HepG2 (cell line): Measurements from ENCODE around the gene POU5F1. TPM values are rescaled to one million over a fixed set of nuclear protein-coding genes. Genes with fewer than 3 reads are reported as not detected.
A peak's percentile ranks its signal among the peaks of the same experiment; 100 is the strongest.

Experiments
- ASH2L ChIP-seq: fragments of 300-600, 200-600 bp; sonication (generic); IDR thresholded peaks from 2 replicates; pipeline ENCODE4 v1.7.0; 2017; ENCODE audit warnings: low read depth, mild to moderate bottlenecking, moderate library complexity, mixed read lengths, low read length; ENCODE audit not compliant: insufficient read length
- BORCS8-MEF2B ChIP-seq: sonication (generic); formaldehyde crosslinking; IDR thresholded peaks from 2 replicates; pipeline ENCODE4 v1.8.0; 2022; ENCODE audit warnings: mild to moderate bottlenecking, missing genetic modification reagents
- NCOA5 ChIP-seq: sonication (generic); formaldehyde crosslinking; IDR thresholded peaks from 2 replicates; pipeline ENCODE4 v1.4.0; 2020; ENCODE audit warnings: missing genetic modification reagents
- RBFOX2 ChIP-seq: fragments of 200-400 bp; formaldehyde crosslinking; IDR thresholded peaks from 2 replicates; pipeline ENCODE4 v1.6.1; 2017; ENCODE audit warnings: low read depth, mild to moderate bottlenecking, low read length
- SMC3 ChIP-seq: IDR thresholded peaks from 2 replicates; pipeline ENCODE4 v1.6.1; 2011; ENCODE audit warnings: low read length, improper control_type of control experiment
- SOX13 ChIP-seq, 3 experiments: fragments of 450-650 bp in 1 of 3; sonication (generic) in 1 of 3; formaldehyde crosslinking in 1 of 3; IDR thresholded peaks in 2 of 3; conservative IDR thresholded peaks in 1 of 3; 2 replicates each; pipeline versions ENCODE4 v1.5.0 to v1.6.1; 2016 to 2020; ENCODE audit warnings: antibody characterized with exemption in 1 of 3, mild to moderate bottlenecking in 1 of 3, missing compliant biosample characterization in 1 of 3, missing genetic modification reagents in 1 of 3, moderate library complexity in 1 of 3
- SOX6 ChIP-seq, 2 experiments: fragments of 450-650 bp in 1 of 2; sonication (generic) in 1 of 2; formaldehyde crosslinking in 1 of 2; IDR thresholded peaks; 2 replicates each; pipeline versions ENCODE4 v1.4.0 to v1.6.1; 2017 to 2020; ENCODE audit warnings: antibody characterized with exemption in 1 of 2, mild to moderate bottlenecking in 1 of 2, missing genetic modification reagents in 1 of 2
- ZBTB20 ChIP-seq: sonication (generic); formaldehyde crosslinking; IDR thresholded peaks from 2 replicates; pipeline ENCODE4 v1.8.1; 2023; ENCODE audit warnings: missing genetic modification reagents, low read depth, mild to moderate bottlenecking, borderline replicate concordance
- ZMYM2 ChIP-seq: sonication (generic); formaldehyde crosslinking; IDR thresholded peaks from 2 replicates; pipeline ENCODE4 v1.8.0; 2022; ENCODE audit warnings: mild to moderate bottlenecking, missing genetic modification reagents
- ZNF335 ChIP-seq: sonication (generic); formaldehyde crosslinking; IDR thresholded peaks from 2 replicates; pipeline ENCODE4 v1.4.0; 2020; ENCODE audit warnings: missing genetic modification reagents
- polyA plus RNA-seq, 8 experiments: library from polyadenylated mRNA; depleted of rRNA in 3 of 8; stranded (reverse) in 7 of 8; unstranded in 1 of 8; fragments of >200 nt; fragmentation: Illumina TruSeq in 4 of 8; extraction: Trizol in 4 of 8; gene quantifications; 2 replicates each; pipeline versions ENCODE4 v1.2.1 to v1.2.3, GENCODE V29; 2011 to 2016; ENCODE audit warnings: low read depth in 4 of 8, missing spikeins in 1 of 8, mixed read lengths in 1 of 8; ENCODE audit not compliant: insufficient read depth in 1 of 8
- total RNA-seq, 5 experiments: library from RNA; depleted of rRNA; stranded (reverse); fragments of >200 nt; fragmentation: Illumina TruSeq; extraction: Trizol; gene quantifications; 2 replicates each; pipeline ENCODE4 v1.2.3, GENCODE V29; 2016; ENCODE audit warnings: low read depth in 1 of 5
- TF ChIP-seq, protein P1 (sequence below): sonication (generic); formaldehyde crosslinking; IDR thresholded peaks from 2 replicates; pipeline ENCODE4 v1.5.1; 2020; ENCODE audit warnings: mild to moderate bottlenecking, missing genetic modification reagents, borderline replicate concordance
- TF ChIP-seq, protein P2 (sequence below): sonication (generic); formaldehyde crosslinking; IDR thresholded peaks from 2 replicates; pipeline ENCODE4 v1.4.0; 2020; ENCODE audit warnings: mild to moderate bottlenecking, missing genetic modification reagents
- TF ChIP-seq, protein P3 (sequence below): sonication (generic); formaldehyde crosslinking; IDR thresholded peaks from 2 replicates; pipeline ENCODE4 v1.4.0; 2020; ENCODE audit warnings: missing genetic modification reagents
- TF ChIP-seq, protein P4 (sequence below), 2 experiments: sonication (generic) in 1 of 2; formaldehyde crosslinking in 1 of 2; IDR thresholded peaks; 2 replicates each; pipeline versions ENCODE4 v1.6.1 to v1.9.0; 2014 to 2022; ENCODE audit warnings: antibody characterized with exemption in 1 of 2, borderline replicate concordance in 1 of 2, inconsistent platforms in 1 of 2, low read depth in 1 of 2, missing genetic modification reagents in 1 of 2

POU5F1 gene
- total and polyA plus RNA-seq, 2 of the 13 experiments (the other 11 are each of a cell fraction or from before 2014, with no cell fraction given): 2.5 to 7.2 TPM

DNA sequence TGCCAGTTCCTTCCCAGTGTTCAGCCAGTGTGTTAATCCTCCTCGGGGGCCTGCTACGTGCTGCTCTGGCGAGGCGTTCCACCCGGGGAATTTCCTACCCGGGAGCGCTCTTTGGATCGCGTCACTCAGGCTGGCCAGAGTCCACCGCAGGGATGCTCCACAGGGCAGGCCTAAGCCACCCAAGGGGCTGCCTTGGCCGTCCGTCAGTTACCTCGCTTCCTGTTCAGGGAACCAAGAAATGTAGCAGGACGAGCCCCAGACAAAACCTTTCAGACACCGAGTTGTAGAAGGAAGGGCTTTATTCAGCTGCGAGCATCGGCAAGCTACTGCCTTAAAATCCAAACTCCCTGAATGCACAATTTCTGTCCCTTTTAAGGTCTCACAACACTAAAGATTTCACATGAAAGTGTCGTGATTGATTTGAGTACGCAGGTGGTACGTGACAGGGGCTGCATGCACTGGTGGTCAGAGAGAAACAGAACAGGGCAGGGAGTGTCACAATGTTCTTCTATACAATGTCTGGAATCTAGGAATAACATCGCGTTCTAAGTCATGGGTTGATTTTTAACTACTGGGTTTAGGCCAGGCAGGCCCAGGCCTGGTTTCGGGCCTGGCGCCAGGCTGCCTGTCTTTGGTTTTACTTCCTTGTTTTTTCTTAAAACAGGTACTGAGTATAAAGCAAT, 15.7 kb upstream of the POU5F1 start (continued):
- TF ChIP-seq ZNF335 (peak; percentile 80; the same call in 1 of the 2 replicates), BORCS8-MEF2B (CRISPR knock-in tag) (peak; percentile 75), SMC3 (no peak), SOX13 (IDR thresholded peaks at IDR 0.05) (peak; percentile 17; the same call in 1 of the 2 replicates), SOX13 (CRISPR knock-in tag; conservative IDR thresholded peaks at IDR 0.05 in 1 of 2, IDR thresholded peaks at IDR 0.05 in 1 of 2) (peak in 1 of 2 experiments; percentile 14; a peak in 1 of 4 replicates), SOX6 (IDR thresholded peaks at IDR 0.05) (no peak), SOX6 (CRISPR knock-in tag; IDR thresholded peaks at IDR 0.05) (peak; percentile 49; the same call in 1 of the 2 replicates), ASH2L (peak; percentile 61), RBFOX2 (peak; percentile 67), NCOA5 (CRISPR knock-in tag) (no peak), ZMYM2 (peak; percentile 81), ZBTB20 (peak; percentile 55; the same call in 1 of the 2 replicates)
- TF ChIP-seq, protein P1, sequence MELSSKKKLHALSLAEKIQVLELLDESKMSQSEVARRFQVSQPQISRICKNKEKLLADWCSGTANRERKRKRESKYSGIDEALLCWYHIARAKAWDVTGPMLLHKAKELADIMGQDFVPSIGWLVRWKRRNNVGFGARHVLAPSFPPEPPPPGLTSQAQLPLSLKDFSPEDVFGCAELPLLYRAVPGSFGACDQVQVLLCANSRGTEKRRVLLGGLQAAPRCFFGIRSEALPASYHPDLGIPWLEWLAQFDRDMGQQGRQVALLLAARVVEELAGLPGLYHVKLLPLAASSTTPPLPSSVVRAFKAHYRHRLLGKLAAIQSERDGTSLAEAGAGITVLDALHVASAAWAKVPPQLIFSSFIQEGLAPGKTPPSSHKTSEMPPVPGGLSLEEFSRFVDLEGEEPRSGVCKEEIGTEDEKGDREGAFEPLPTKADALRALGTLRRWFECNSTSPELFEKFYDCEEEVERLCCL (CRISPR knock-in tag): 0 out of 2 replicates have a peak, but pooled peaks have one; percentile 73
- TF ChIP-seq, protein P2, sequence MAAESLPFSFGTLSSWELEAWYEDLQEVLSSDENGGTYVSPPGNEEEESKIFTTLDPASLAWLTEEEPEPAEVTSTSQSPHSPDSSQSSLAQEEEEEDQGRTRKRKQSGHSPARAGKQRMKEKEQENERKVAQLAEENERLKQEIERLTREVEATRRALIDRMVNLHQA (CRISPR knock-in tag): peak; percentile 82; the same call in 1 of the 2 replicates
- TF ChIP-seq, protein P3, sequence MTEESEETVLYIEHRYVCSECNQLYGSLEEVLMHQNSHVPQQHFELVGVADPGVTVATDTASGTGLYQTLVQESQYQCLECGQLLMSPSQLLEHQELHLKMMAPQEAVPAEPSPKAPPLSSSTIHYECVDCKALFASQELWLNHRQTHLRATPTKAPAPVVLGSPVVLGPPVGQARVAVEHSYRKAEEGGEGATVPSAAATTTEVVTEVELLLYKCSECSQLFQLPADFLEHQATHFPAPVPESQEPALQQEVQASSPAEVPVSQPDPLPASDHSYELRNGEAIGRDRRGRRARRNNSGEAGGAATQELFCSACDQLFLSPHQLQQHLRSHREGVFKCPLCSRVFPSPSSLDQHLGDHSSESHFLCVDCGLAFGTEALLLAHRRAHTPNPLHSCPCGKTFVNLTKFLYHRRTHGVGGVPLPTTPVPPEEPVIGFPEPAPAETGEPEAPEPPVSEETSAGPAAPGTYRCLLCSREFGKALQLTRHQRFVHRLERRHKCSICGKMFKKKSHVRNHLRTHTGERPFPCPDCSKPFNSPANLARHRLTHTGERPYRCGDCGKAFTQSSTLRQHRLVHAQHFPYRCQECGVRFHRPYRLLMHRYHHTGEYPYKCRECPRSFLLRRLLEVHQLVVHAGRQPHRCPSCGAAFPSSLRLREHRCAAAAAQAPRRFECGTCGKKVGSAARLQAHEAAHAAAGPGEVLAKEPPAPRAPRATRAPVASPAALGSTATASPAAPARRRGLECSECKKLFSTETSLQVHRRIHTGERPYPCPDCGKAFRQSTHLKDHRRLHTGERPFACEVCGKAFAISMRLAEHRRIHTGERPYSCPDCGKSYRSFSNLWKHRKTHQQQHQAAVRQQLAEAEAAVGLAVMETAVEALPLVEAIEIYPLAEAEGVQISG (CRISPR knock-in tag): peak; percentile 81
- TF ChIP-seq, protein P4, sequence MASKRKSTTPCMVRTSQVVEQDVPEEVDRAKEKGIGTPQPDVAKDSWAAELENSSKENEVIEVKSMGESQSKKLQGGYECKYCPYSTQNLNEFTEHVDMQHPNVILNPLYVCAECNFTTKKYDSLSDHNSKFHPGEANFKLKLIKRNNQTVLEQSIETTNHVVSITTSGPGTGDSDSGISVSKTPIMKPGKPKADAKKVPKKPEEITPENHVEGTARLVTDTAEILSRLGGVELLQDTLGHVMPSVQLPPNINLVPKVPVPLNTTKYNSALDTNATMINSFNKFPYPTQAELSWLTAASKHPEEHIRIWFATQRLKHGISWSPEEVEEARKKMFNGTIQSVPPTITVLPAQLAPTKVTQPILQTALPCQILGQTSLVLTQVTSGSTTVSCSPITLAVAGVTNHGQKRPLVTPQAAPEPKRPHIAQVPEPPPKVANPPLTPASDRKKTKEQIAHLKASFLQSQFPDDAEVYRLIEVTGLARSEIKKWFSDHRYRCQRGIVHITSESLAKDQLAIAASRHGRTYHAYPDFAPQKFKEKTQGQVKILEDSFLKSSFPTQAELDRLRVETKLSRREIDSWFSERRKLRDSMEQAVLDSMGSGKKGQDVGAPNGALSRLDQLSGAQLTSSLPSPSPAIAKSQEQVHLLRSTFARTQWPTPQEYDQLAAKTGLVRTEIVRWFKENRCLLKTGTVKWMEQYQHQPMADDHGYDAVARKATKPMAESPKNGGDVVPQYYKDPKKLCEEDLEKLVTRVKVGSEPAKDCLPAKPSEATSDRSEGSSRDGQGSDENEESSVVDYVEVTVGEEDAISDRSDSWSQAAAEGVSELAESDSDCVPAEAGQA (IDR thresholded peaks at IDR 0.05; ENCODE audit: low read depth): peak; percentile 43; the same call in 1 of the 2 replicates
- TF ChIP-seq, protein P4 (CRISPR knock-in tag; IDR thresholded peaks at IDR 0.05; ENCODE audit: borderline replicate concordance): no peak
